Inferior parietal cortex (tissue), 1 donor: Measurements from ENCODE around the gene PACSIN1.

Experiments
- DNase-seq: peaks from one replicate; pipeline ENCODE4 v3.0.0-alpha.2; 2016; ENCODE audit errors: extremely low spot score

PACSIN1 gene

GRCh38 chr6:34526992-34527728 is 61.3 kb downstream of the PACSIN1 start:
- DNase-seq: peak; percentile 81

GRCh38 chr6:34527751-34528670 is 62.1 kb downstream of the PACSIN1 start:
- no peak for DNase-seq

DNA sequence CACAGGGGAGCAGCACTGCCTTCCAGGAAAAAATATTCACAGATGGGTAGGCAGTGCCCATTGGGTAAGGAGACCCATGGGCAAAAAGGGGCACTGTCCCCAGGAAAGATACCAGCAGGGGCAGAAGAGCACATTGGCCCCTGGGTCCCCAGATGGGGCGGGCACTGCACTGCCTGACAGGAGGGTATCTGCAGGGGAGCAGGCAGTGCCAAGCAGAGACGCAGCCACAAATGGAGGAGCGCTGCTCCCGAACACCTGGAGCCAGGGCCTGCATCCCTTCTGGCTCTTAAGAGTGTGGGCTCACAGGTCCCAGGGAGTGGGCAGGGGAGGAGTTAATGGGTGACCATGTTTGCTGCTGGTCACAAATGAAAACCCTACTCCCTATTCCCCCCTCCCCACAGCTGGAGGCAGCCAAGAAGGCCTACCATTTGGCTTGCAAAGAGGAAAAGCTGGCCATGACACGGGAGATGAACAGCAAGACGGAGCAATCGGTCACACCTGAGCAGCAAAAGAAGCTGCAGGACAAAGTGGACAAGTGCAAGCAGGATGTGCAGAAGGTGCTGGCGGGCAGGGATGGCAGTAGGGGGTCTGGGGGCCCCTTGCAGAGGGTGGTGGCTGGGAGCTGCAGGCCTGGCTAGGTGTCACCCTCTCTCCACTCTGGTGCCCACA is 63.3 kb downstream of the PACSIN1 start:
- DNase-seq: no peak

- no peak for DNase-seq
These were observed 63.9 kb downstream of the PACSIN1 start for GRCh38 chr6:34529665-34530327.

DNA sequence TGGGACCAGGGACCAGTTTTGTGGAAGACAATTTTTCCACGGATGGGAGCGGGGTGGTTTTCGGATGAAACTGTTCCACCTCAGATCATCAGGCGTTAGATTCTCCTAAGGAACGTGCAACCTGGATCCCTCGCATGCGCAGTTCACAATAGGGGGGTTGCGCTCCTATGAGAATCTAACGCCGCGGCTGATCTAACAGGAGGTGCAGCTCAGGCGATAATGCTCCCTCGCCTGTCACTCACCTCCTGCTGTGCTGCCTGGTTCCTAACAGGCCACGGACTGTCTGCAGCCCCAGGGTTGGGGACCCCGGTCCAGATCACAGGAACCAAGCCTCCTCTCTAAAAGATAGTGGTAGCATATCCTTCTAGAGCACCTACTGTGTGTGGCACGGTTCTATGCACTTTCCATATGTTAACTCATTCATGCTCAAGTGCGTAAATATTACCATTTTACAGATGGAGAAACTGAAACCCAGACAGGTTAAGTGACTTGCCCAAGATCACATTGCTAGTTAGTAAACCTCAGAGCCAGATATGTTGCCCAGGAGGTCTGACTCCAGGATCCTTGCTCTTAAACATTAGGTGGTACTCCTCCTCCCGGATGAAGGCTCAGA is 65.0 kb downstream of the PACSIN1 start:
- DNase-seq: no peak

DNA sequence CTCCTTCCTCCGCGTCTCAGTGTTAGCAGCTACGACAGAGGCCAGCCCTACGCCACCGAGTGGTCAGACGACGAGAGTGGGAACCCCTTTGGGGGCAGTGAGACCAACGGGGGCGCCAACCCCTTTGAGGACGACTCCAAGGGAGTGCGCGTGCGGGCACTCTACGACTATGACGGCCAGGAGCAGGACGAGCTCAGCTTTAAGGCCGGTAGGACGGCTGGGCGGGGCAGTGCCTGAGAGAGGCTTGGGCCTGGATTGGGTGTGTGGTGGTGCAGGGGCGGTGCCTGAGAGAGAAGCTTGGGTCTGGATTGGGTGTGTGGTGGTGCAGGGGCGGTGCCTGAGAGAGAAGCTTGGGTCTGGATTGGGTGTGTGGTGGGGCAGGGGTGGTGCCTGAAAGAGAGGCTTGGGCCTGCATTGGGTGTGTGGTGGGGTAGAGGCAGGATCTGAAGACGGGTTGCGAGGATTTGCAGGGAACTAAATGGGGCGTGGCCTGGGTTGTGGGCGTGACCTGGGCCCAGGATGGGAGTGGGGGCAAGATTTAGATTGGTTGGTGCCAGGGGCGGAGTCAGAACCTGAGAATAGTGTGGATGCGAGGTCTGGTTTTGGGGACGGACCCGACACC is 65.8 kb downstream of the PACSIN1 start:
- DNase-seq: no peak

- DNase-seq: no peak
These were observed 66.4 kb downstream of the PACSIN1 start for GRCh38 chr6:34532230-34532629.

DNA sequence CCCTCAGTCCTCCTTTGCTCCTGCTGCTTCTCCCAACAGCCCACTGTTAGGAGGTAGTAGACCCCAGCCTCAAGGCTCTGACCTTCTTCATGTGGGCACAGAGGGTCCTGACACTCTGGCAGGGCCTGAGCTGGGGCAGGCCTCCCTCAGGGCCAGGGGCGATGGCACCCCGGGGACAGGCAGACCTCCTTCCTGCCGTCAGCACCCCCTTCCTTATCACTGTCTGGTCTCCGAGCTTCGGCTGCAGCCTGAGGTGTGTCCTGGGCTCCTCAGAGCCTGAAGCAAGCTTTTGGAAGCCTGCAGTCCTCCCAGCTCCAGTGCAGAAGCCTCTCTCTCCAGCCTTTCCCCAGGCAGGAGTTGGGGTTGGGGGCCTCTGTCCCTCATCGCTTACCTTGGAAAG is 68.3 kb downstream of the PACSIN1 start:
- no peak for DNase-seq

- no peak for DNase-seq
These were observed 68.8 kb downstream of the PACSIN1 start for GRCh38 chr6:34534656-34535055.

- no peak for DNase-seq
These were observed 69.3 kb downstream of the PACSIN1 start for GRCh38 chr6:34535199-34535598.

DNA sequence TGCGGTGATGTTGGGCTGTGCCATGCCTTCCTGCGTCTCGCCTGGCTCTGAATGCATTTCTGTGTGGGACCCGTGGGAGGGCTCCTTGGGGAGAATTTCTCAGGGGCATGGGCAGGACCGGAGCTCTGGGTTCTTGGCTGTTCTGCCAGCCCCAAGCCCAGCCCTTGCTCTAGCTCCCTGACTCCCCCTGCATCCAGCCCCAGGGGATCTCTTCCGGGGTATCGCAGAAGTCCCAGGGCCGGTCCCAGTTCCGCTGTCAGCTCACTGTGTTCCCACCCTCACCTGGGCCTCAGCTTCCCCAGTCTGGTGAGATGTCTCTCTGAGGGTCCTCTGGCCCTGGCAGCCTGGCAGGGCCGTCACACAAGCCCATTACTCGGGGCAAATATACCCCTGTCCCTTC is 69.8 kb downstream of the PACSIN1 start:
- no peak for DNase-seq

GRCh38 chr6:34536251-34536958 is 70.5 kb downstream of the PACSIN1 start:
- DNase-seq: no peak

GRCh38 chr6:34536959-34537848 is 71.3 kb downstream of the PACSIN1 start:
- DNase-seq: no peak

- no peak for DNase-seq
These were observed 72.2 kb downstream of the PACSIN1 start for GRCh38 chr6:34537922-34538550.

- no peak for DNase-seq
These were observed 72.7 kb downstream of the PACSIN1 start for GRCh38 chr6:34538581-34538980.

DNA sequence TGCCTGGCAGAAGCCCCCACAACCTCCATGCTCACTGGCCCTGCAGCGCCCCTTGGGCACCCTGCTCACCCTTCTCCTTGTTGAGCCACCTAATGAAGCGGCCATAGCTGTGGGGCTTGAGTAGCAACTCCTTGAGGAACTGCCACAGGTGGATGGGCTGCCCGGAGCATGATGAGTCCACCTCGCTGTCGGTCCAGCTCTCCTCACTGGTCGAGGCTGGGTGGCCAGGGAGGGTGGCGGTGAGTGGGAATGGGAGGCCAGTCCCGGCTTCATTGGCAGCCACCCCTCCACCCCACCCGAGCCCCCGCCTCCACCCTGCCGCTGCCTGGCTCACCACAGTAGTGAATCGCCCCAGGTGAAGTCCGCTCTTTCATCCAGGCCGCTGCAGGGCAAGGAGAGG is 73.3 kb downstream of the PACSIN1 start:
- no peak for DNase-seq

- no peak for DNase-seq
These were observed 74.3 kb downstream of the PACSIN1 start for GRCh38 chr6:34540222-34540621.

DNA sequence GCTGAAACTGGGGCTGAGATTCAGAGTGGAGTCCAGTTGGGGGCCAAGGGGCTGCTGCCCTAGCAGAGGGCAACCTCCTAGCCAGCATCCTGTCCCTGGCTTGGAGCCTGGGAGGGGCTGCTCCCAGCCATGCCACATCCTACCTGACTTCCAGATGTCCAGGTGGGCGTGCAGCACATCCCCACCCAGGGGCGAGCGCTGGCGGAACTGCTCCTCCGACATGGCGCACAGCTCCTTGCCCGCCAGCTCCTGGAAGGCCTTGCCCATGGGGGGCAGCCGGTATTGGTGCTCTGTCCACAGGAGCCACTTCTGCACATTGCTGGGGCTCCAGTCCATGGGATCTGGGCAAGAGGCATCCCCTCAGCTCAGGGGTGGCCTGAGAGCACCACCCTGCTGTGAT is 75.0 kb downstream of the PACSIN1 start:
- DNase-seq: no peak

- no peak for DNase-seq
These were observed 77.5 kb downstream of the PACSIN1 start for GRCh38 chr6:34543421-34543820.
